ENCODE measurements around the gene UGT1A5. TPM values are rescaled to one million over a fixed set of nuclear protein-coding genes. Genes with fewer than 3 reads are reported as not detected.
A peak's percentile ranks its signal among the peaks of the same experiment; 100 is the strongest.

Gene UGT1A5
- total RNA-seq, 2 donors from 2014 or later = not detected

DNA sequence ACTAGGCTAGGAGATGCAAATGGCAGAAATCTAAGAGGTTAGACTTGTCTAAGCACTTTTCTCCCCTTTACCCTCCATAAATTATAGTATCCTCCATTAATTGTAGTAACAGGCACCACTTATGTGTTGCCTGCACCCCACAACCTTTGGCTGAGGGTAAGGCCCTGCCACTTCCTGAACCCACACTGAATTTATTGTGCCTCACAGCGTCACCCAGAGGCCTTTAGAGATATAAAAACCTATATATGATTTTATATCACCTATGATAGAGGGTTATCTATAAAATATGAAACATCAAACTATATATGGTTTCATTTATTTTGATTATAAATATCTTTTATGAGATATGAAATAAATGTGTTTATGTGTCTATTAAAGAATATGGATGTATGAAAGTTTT, 38.4 kb upstream of the UGT1A5 start:
- no peak overlapping the region for H3K27ac ChIP-seq (ENCODE audit: low read depth, low read length)
- no peaks in the 10 kb centered on the region for H3K4me1 Mint-ChIP-seq
- no peaks in the 10 kb centered on the region for H3K9me3 Mint-ChIP-seq
- no peak for DNase-seq
- H3K36me3 Mint-ChIP-seq (ENCODE audit: low read depth) = no peaks in the 10 kb centered on the region
- H3K4me3 ChIP-seq (ENCODE audit: low read length) = no peak overlapping the region
- WGBS, 2 experiments (ENCODE audit: insufficient coverage in 1 of 2, insufficient read length in 1 of 2) = no CpG with 5 or more reads among the region's 1 CpG
- no peaks in the 10 kb centered on the region for H3K36me3 ChIP-seq (ENCODE audit: control insufficient read depth, insufficient read depth, low read length)
- no peaks in the 10 kb centered on the region for H3K4me1 ChIP-seq (ENCODE audit: control insufficient read depth, insufficient read depth, low read length)
- no peak overlapping the region for H3K4me3 Mint-ChIP-seq
- no peak overlapping the region for H3K27ac Mint-ChIP-seq
- H3K27me3 ChIP-seq (ENCODE audit: control insufficient read depth, insufficient read depth, low read length, poor library complexity, severe bottlenecking) = peaks cover 7% of the 10 kb centered on the region
- H3K9me3 ChIP-seq (ENCODE audit: control insufficient read depth, low read length) = no peaks in the 10 kb centered on the region
- peaks cover 15% of the 10 kb centered on the region for H3K27me3 Mint-ChIP-seq (ENCODE audit: insufficient read depth)
- TF ChIP-seq, protein P1, sequence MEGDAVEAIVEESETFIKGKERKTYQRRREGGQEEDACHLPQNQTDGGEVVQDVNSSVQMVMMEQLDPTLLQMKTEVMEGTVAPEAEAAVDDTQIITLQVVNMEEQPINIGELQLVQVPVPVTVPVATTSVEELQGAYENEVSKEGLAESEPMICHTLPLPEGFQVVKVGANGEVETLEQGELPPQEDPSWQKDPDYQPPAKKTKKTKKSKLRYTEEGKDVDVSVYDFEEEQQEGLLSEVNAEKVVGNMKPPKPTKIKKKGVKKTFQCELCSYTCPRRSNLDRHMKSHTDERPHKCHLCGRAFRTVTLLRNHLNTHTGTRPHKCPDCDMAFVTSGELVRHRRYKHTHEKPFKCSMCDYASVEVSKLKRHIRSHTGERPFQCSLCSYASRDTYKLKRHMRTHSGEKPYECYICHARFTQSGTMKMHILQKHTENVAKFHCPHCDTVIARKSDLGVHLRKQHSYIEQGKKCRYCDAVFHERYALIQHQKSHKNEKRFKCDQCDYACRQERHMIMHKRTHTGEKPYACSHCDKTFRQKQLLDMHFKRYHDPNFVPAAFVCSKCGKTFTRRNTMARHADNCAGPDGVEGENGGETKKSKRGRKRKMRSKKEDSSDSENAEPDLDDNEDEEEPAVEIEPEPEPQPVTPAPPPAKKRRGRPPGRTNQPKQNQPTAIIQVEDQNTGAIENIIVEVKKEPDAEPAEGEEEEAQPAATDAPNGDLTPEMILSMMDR (conservative IDR thresholded peaks at IDR 0.05) = no peak
- H3K9ac ChIP-seq (ENCODE audit: extremely low read depth, low read length, poor library complexity, severe bottlenecking) = no peak overlapping the region

DNA sequence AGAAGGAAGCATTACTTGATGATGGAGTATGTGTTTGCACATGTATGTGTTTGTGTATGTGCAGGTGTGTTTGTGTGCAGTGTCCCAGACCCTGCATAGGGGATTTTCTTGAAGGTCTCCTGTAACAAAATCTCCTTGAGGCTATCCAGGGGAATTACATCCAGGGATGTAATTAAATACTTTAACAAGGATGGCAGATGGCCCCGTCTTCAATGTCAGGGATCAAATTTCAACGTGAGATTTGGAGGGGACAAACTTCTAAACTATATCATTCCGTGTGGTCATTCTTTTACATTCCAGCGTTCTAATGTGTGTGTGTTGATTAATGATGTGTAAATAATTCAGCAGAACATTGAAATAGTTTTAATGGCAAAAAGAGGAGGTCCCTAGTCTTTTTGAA, 37.7 kb upstream of the UGT1A5 start:
- no peak overlapping the region for H3K4me3 Mint-ChIP-seq
- WGBS, 2 experiments (ENCODE audit: insufficient coverage in 1 of 2, insufficient read length in 1 of 2) = 63 to 71% methylated on average over 3 to 4 of the region's 4 CpGs

DNA sequence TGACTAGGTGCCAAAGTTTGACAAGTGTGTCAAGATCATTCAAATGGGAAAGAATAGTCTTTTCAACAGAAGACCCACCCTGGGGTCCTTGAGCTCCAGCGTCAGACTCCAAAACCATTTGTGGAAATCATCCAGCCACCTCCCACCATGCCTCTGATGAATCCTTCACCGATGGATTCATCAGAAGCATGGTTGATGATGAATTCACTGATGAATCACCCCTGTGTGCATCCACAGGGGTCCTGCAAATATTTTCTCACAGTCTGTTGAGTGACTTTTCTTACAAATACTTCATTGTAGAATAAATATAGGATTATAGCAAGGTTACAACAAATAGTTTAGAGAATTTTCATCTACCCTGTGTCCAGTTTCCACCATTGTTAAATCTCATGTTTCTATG, 36.7 kb upstream of the UGT1A5 start:
- H3K27ac ChIP-seq (ENCODE audit: low read depth, low read length) = no peak overlapping the region
- TF ChIP-seq, protein P1 (conservative IDR thresholded peaks at IDR 0.05) = no peak
- Mint-ChIP-seq H3K4me1 (no peaks in the 10 kb centered on the region), H3K27ac (no peak overlapping the region), H3K36me3 (ENCODE audit: low read depth) (no peaks in the 10 kb centered on the region), H3K27me3 (ENCODE audit: insufficient read depth) (peaks cover 12% of the 10 kb centered on the region), H3K4me3 (no peak overlapping the region), H3K9me3 (no peaks in the 10 kb centered on the region)
- WGBS, 2 experiments (ENCODE audit: insufficient coverage in 1 of 2, insufficient read length in 1 of 2) = 80 to 84% methylated on average over 1 to 2 of the region's 2 CpGs
- no peaks in the 10 kb centered on the region for H3K36me3 ChIP-seq (ENCODE audit: control insufficient read depth, insufficient read depth, low read length)
- no peaks in the 10 kb centered on the region for H3K9me3 ChIP-seq (ENCODE audit: control insufficient read depth, low read length)
- peaks cover 9% of the 10 kb centered on the region for H3K27me3 ChIP-seq (ENCODE audit: control insufficient read depth, insufficient read depth, low read length, poor library complexity, severe bottlenecking)
- no peak overlapping the region for H3K4me3 ChIP-seq (ENCODE audit: low read length)
- no peak overlapping the region for H3K9ac ChIP-seq (ENCODE audit: extremely low read depth, low read length, poor library complexity, severe bottlenecking)
- no peak for DNase-seq
- no peaks in the 10 kb centered on the region for H3K4me1 ChIP-seq (ENCODE audit: control insufficient read depth, insufficient read depth, low read length)

More for the DNA sequence above, 37.7 kb upstream of the UGT1A5 start:
- Histone ChIP-seq H3K27ac (ENCODE audit: low read depth, low read length) (no peak overlapping the region), H3K9me3 (ENCODE audit: control insufficient read depth, low read length) (no peaks in the 10 kb centered on the region), H3K36me3 (ENCODE audit: control insufficient read depth, insufficient read depth, low read length) (no peaks in the 10 kb centered on the region), H3K9ac (ENCODE audit: extremely low read depth, low read length, poor library complexity, severe bottlenecking) (no peak overlapping the region), H3K4me3 (ENCODE audit: low read length) (no peak overlapping the region), H3K27me3 (ENCODE audit: control insufficient read depth, insufficient read depth, low read length, poor library complexity, severe bottlenecking) (peaks cover 9% of the 10 kb centered on the region), H3K4me1 (ENCODE audit: control insufficient read depth, insufficient read depth, low read length) (no peaks in the 10 kb centered on the region)
- Mint-ChIP-seq H3K27ac (no peak overlapping the region), H3K27me3 (ENCODE audit: insufficient read depth) (peaks cover 15% of the 10 kb centered on the region), H3K36me3 (ENCODE audit: low read depth) (no peaks in the 10 kb centered on the region), H3K9me3 (no peaks in the 10 kb centered on the region), H3K4me1 (no peaks in the 10 kb centered on the region)
- DNase-seq = no peak
- TF ChIP-seq, protein P1 (conservative IDR thresholded peaks at IDR 0.05) = peak; percentile 54

Measured in endodermal cell (in vitro differentiated cells).